HFFc6 (cell line): Measurements from ENCODE around the gene EXO1. TPM values are rescaled to one million over a fixed set of nuclear protein-coding genes. Genes with fewer than 3 reads are reported as not detected.
"Not testable (repeated sequence)": the region's sequence is repeated elsewhere in the genome, so short reads cannot be mapped to it uniquely, and the experiment has no call there.

Experiments
- DNase-seq: peaks from one replicate; pipeline ENCODE4 v3.0.0-alpha.2; 2018
- H3K27ac Mint-ChIP-seq: 2 replicates; pipeline ENCODE4 v1.8.0; 2020; ENCODE audit warnings: mild to moderate bottlenecking, mixed read lengths
- H3K27me3 Mint-ChIP-seq: 2 replicates; pipeline ENCODE4 v1.8.0; 2021; ENCODE audit warnings: mild to moderate bottlenecking, moderate library complexity, mixed read lengths; ENCODE audit not compliant: insufficient read depth
- H3K36me3 Mint-ChIP-seq: 2 replicates; pipeline ENCODE4 v1.8.0; 2021; ENCODE audit warnings: low read depth, mixed read lengths
- H3K4me1 Mint-ChIP-seq: 2 replicates; pipeline ENCODE4 v1.8.0; 2020; ENCODE audit warnings: low read depth, mixed read lengths
- H3K4me3 Mint-ChIP-seq: 2 replicates; pipeline ENCODE4 v1.8.0; 2020; ENCODE audit warnings: mild to moderate bottlenecking, moderate library complexity, mixed read lengths
- H3K9me3 Mint-ChIP-seq: 2 replicates; pipeline ENCODE4 v1.8.0; 2020; ENCODE audit warnings: mild to moderate bottlenecking, mixed read lengths
- CTCF ChIP-seq: fragments of 200-600 bp; sonication (generic); IDR thresholded peaks from 2 replicates; pipeline ENCODE4 v1.5.0; 2021; ENCODE audit warnings: antibody characterized with exemption, mild to moderate bottlenecking
- total RNA-seq, 6 experiments: library from RNA; stranded (reverse); fragmentation: NEBNext Ultra II Directional; extraction: Animal tissue kit (Norgen Biotek cat#: 25700); gene quantifications; 2 replicates in 1 of 6; 3 replicates in 5 of 6; pipeline ENCODE4 v1.2.3, GENCODE V29; 2021

The EXO1 gene
- total RNA-seq, 6 experiments from 2014 or later = 6.5 to 15.7 (median 15.2) TPM

- no peaks in the 10 kb centered on the region for H3K9me3 Mint-ChIP-seq
- no peaks in the 10 kb centered on the region; the same call in 1 of the 2 replicates for H3K36me3 Mint-ChIP-seq
- H3K4me1 Mint-ChIP-seq = peaks cover 40% of the 10 kb centered on the region
- H3K4me3 Mint-ChIP-seq = peak overlapping the region; percentile 99
- H3K27me3 Mint-ChIP-seq = peaks cover 6% of the 10 kb centered on the region; the same call in 1 of the 2 replicates
- peak overlapping the region; percentile 100 for H3K27ac Mint-ChIP-seq
- DNase-seq = no peak
- no peak for TF ChIP-seq CTCF
Measured at GRCh38 chr1:241847540-241847795, 536 bp upstream of the EXO1 start.

- Mint-ChIP-seq H3K4me1 (peaks cover 28% of the 10 kb centered on the region), H3K4me3 (peak overlapping the region; percentile 99), H3K27ac (peak overlapping the region; percentile 100), H3K9me3 (no peaks in the 10 kb centered on the region), H3K27me3 (peaks cover 6% of the 10 kb centered on the region; the same call in 1 of the 2 replicates), H3K36me3 (peaks cover 9% of the 10 kb centered on the region)
- DNase-seq = no peak
- TF ChIP-seq CTCF = no peak
Measured at GRCh38 chr1:241848686-241849344, 811 bp downstream of the EXO1 start.

GRCh38 chr1:241849345-241849695 is 1.3 kb downstream of the EXO1 start:
- Mint-ChIP-seq H3K36me3 (peaks cover 14% of the 10 kb centered on the region), H3K27me3 (peaks cover 6% of the 10 kb centered on the region; the same call in 1 of the 2 replicates), H3K27ac (peak overlapping the region; percentile 100; the same call in 1 of the 2 replicates), H3K4me3 (peak overlapping the region; percentile 99), H3K9me3 (no peaks in the 10 kb centered on the region), H3K4me1 (peaks cover 28% of the 10 kb centered on the region)
- no peak for DNase-seq
- TF ChIP-seq CTCF = no peak

- not testable (repeated sequence) for H3K4me3 Mint-ChIP-seq, H3K27me3 Mint-ChIP-seq, H3K9me3 Mint-ChIP-seq, H3K4me1 Mint-ChIP-seq, H3K27ac Mint-ChIP-seq, DNase-seq
- H3K36me3 Mint-ChIP-seq = peaks cover 22% of the 10 kb centered on the region
Measured at GRCh38 chr1:241855545-241856140, 7.6 kb downstream of the EXO1 start.

- no peak for TF ChIP-seq CTCF
- peaks cover 24% of the 10 kb centered on the region for H3K36me3 Mint-ChIP-seq
- H3K27me3 Mint-ChIP-seq = no peaks in the 10 kb centered on the region
- peak overlapping the region; percentile 43; the same call in 1 of the 2 replicates for H3K27ac Mint-ChIP-seq
- DNase-seq = no peak
- H3K9me3 Mint-ChIP-seq = no peaks in the 10 kb centered on the region
- H3K4me3 Mint-ChIP-seq = no peak overlapping the region
- H3K4me1 Mint-ChIP-seq = no peaks in the 10 kb centered on the region
Measured at GRCh38 chr1:241857131-241857530, 9.1 kb downstream of the EXO1 start.

GRCh38 chr1:241860922-241861321 is 12.9 kb downstream of the EXO1 start:
- Mint-ChIP-seq H3K36me3 (peaks cover 6% of the 10 kb centered on the region; the same call in 1 of the 2 replicates), H3K27me3 (no peaks in the 10 kb centered on the region), H3K4me1 (no peaks in the 10 kb centered on the region), H3K4me3 (no peak overlapping the region), H3K27ac (no peak overlapping the region), H3K9me3 (no peaks in the 10 kb centered on the region)
- DNase-seq = no peak
- TF ChIP-seq CTCF = no peak
